ENCODE measurements around the gene CBL.
A peak's percentile ranks its signal among the peaks of the same experiment; 100 is the strongest.

CBL gene

GRCh38 chr11:119335091-119335654, 129.0 kb downstream of the CBL start:
- no peak for DNase-seq

DNA sequence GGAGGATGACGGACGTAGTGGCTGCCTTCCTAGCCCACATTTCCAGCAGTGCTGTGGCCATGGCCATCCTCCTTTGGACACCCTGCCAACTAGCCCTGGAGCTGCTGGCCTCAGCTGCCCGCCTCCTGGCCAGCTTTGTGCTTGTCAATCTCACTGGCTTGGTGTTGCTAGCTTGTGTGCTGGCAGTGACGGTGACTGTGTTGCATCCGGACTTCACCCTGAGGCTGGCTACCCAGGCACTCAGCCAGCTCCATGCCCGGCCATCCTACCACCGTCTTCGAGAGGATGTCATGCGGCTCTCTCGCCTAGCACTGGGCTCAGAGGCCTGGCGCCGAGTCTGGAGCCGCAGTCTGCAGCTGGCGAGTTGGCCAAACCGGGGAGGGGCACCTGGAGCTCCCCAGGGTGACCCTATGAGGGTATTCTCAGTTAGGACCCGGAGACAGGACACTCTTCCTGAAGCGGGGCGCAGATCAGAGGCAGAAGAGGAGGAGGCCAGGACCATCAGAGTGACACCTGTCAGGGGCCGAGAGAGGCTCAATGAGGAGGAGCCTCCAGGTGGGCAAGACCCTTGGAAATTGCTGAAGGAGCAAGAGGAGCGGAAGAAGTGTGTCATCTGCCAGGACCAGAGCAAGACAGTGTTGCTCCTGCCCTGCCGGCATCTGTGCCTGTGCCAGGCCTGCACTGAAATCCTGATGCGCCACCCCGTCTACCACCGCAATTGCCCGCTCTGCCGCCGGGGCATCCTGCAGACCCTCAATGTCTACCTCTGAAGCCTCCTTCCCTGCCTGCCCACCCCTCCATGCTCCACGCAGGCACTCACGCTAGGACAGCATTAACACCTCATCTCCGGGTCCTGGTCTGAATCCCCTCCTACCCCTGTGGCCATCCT, 129.8 kb downstream of the CBL start:
- no peak for DNase-seq

DNA sequence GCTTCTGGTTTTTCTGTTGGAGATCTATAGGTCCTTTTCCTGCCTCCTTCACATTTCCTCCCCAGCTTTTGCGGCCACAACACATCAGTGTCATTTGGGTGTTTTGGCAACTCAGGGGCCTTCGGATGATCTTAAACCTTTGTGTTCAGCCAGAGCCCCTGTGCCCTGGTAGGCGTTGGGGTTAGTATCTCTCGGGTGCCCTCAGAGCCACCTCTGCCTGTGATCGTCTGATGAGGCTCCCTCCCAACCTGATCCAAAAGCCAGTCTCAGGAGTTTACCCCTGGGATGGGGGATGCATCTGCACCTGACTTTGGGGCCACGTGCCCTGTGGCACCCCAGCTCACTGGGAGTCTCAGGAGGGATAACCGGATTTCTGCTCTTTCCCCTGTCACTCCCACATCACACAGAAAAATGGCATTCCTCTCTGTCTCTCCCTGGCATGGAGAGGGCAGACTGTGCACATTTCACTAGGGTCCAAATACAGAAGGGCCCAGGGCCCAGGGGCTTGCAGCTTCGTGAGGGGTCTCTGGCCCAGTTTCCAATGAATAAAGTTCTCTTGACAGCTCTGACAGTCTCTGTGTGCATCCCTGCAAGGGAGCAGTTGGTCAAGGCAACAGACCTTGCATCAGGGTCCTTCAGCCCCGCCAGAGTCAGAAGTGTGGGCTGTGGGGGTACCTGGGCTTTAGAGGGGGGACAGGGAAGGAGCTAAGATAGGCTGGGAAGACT, 130.8 kb downstream of the CBL start:
- no peak for DNase-seq

- no peak for DNase-seq
Measured at GRCh38 chr11:119337581-119338317, 131.6 kb downstream of the CBL start.

DNA sequence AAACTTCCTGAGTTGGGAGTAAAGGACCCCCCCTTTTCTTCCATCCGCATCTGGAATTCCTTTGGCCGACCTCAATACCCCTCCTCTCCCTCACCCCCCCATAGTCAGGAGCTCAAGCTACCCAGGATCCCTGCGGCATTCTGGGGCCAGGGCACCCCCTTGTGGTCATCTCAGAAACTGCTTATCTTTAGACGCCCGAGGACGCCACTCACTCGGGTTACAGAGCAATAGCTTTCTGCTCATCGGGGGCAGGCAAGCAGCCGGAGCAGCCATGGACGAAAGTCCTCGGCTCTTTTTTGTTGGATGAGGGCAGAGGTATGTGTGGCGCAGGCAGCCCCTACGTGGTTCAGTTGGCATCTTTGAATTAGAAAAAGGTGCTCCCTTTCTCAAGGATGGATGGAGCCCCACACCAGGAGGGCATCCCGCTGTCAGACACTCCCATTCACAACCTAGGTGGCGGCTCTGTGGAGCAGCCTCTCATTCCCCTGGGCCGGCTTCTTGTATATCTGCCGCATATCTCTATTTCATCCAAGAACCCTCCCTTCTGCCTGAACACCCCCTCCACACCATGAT, 132.3 kb downstream of the CBL start:
- peak; percentile 48 for DNase-seq

GRCh38 chr11:119338965-119339588, 132.9 kb downstream of the CBL start:
- DNase-seq = no peak

DNA sequence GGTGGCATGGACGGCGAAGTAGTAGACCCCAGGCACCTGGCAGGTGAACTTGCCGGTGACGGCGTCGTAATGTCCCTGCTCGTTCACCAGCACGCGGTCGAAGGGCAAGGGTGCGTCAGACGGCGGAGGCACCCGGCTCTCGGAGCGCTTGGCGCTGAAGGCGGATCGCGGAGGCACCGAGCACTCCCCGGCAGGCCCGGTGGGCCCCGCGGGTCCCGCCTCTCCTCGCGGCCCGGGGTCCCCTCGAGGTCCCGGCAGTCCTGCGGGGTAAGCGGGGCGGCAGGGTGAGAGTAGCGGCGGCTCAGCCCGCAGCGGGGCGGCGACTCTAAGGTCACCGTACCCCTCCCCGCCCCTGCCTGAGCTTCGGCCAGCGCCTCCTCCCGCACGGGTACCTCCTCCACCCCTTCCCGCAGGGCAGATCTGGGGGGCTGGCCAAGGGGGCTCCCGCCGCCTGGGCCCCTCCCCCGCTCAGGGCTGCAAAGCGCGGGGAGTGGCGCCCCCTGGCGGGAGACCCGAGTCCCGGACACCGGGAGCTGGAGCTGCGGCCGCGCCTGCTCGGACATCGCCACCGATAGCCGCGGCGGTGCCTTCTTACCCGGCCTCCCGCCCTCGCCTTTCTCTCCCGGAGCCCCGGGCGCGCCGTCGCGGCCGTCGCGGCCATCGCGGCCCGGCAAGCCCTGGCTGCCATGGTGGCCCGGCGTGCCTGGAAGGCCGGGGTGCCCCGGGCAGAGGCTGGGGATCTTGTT, 133.6 kb downstream of the CBL start:
- no peak for DNase-seq

- DNase-seq = no peak
Measured at GRCh38 chr11:119340335-119341221, 134.4 kb downstream of the CBL start, which contains the start of gene C1QTNF5. Gene C1QTNF5 (minus strand): TSS chr11:119340883. CDS start chr11:119340397, 486 bp downstream.

- DNase-seq = no peak
Measured at GRCh38 chr11:119341222-119342022, 135.3 kb downstream of the CBL start.

DNA sequence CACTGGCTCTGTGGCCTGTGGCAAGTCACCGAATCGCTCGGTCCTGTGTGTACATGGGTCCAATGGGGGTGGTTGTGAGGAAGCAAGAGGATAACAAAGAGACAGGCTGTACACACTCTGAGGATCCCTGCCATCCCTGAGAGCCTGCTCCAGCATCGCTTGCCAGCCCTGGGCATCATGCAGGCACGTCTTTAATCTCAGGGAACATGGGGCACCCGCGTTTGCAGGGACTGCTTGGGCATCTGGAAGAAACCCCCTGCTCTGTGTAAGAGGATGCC, 135.8 kb downstream of the CBL start:
- no peak for DNase-seq

GRCh38 chr11:119342362-119343130, 136.4 kb downstream of the CBL start:
- DNase-seq = no peak

DNA sequence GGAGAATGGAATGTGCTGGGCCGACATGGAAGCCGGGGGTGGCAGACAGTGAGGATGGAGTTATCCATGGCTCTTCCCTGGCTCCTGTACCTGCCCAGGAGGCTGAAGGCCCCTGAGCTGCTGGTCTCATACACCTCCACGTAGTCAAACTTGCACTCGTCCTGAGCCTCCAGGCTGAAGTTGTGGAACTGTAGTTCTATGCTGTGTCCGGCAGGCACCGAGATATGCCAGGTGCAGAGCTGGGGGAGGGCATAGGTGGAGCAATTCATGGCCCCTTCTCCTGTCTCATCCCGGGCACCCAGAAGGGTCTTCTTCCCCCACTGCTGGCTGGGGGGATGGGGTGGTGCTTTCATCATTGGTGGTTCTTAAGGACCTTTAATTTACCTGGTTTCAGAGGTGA, 137.6 kb downstream of the CBL start:
- no peak for DNase-seq

DNA sequence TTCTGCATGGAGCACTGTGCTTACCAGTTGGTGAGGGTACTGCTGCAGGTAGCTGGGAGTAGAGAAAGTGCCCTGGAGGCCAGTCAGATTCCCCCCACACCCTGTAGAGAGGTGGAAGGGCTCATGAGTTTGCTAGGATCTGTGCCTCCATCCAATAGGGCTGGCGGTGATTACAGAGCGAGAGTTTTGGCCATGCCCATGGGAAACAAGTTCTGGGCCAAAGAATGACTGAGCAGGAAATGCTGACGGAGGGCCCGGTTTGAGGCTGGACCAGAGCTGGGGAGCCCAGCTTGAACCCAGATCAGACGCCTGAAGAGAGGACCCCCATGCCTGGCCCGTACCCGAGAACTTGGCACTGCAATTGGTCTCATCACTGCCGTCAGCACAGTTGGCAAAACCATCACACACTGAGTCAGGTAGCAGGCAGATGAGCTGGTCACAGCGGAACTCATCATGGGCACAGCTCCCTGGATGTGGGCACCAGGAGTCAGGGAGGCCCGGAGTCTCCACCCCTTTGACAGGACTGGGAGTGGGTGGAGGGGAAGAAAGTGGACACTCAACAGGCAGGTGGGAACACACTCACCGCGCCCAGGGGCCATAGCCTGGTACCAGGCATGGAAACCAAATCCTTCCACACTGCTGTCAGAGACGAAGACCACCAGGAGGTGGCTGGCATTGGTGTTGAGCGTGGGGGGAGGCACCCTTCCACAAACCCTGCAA, 138.3 kb downstream of the CBL start:
- no peak for DNase-seq

- DNase-seq = no peak
Measured at GRCh38 chr11:119345685-119346084, 139.5 kb downstream of the CBL start.

DNA sequence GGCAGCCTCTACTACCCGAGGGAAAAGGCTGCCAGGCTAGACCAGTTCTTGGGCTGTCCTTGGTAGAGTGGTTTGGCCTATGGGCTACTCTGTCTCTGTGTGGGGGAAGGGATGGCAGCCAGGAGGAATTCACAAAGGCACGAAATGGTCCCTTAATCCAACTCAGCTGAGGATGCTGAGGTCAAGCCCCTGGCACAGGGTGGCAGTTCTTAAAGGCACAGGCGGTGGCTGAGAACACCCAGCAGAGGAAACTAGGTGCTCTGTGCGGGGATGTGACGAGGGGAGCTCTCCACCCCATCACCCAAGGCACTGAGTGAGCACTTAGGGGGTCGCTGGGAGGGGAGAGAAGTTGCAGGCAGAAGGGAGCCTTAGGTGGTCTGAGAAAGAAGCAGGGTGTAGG, 140.5 kb downstream of the CBL start, which contains the start of gene MFRP:
Gene MFRP, minus strand, starts transcription at position 101 of the 400 bp plus-strand sequence. CDS start 192 bp downstream, outside the sequence.
- no peak for DNase-seq

- no peak for DNase-seq
Measured at GRCh38 chr11:119347242-119347641, 141.1 kb downstream of the CBL start.

GRCh38 chr11:119347940-119348605, 141.9 kb downstream of the CBL start:
- DNase-seq = no peak
